ENCODE results near the gene SERPINB1. TPM values are rescaled to one million over a fixed set of nuclear protein-coding genes. Genes with fewer than 3 reads are reported as not detected.
A peak's percentile ranks its signal among the peaks of the same experiment; 100 is the strongest.

Gene SERPINB1
- total RNA-seq, 3 donors from 2014 or later: 35.1 to 53.6 (median 51.8) TPM

- intact Hi-C loops (cut with DNase I; ENCODE audit: low total_unique reads): no loop called here
- no peak for DNase-seq (ENCODE audit: low spot score in 2 of 2)
These were observed 33.9 kb upstream of the SERPINB1 start for GRCh38 chr6:2875359-2876191.

DNA sequence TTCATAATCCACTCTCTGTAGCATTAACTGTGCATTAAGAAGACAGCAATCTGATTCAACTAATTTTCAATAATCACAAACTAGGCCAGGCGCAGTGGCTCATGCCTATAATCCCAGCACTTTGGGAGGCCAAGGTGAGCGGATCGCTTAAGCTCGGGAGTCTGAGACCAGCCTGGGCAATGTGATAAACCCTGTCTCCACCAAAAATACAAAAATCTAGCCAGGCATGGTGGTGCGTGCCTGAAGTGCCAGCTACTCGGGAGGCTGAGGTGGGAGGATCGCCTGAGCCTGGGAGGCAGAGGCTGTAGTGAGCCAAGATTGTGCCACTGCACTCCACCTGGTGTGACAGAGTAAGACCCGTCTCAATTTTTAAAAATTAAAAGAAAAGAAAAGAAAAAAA lies 32.0 kb upstream of the SERPINB1 start:
- Histone ChIP-seq H3K27ac (no peak overlapping the region), H3K27me3 (no peaks in the 10 kb centered on the region), H3K36me3 (no peaks in the 10 kb centered on the region), H3K9me3 (no peaks in the 10 kb centered on the region), H3K4me3 (no peak overlapping the region), H3K4me1 (no peaks in the 10 kb centered on the region)
- DNase-seq (ENCODE audit: low spot score in 2 of 2): no peak
- intact Hi-C loops (cut with DNase I; ENCODE audit: low total_unique reads): no loop called here
- TF ChIP-seq POLR2A (IDR thresholded peaks at IDR 0.05) (no peak), CTCF (IDR thresholded peaks at IDR 0.05) (no peak), POLR2AphosphoS5 (IDR thresholded peaks at IDR 0.05) (no peak)

More at GRCh38 chr6:2875359-2876191, 33.9 kb upstream of the SERPINB1 start:
- no peaks in the 10 kb centered on the region for H3K4me1 ChIP-seq
- H3K27me3 ChIP-seq: no peaks in the 10 kb centered on the region
- H3K36me3 ChIP-seq: no peaks in the 10 kb centered on the region
- H3K27ac ChIP-seq: peak overlapping the region; percentile 83 to 95
- peak overlapping the region; percentile 55 to 75 (median 66) for H3K4me3 ChIP-seq
- TF ChIP-seq POLR2A (IDR thresholded peaks at IDR 0.05): no peak
- TF ChIP-seq CTCF (IDR thresholded peaks at IDR 0.05): peak in 2 of 3 donors; percentile 27 to 34
- H3K9me3 ChIP-seq: no peaks in the 10 kb centered on the region

GRCh38 chr6:2872423-2873358 lies 31.0 kb upstream of the SERPINB1 start:
- intact Hi-C loops (cut with DNase I; ENCODE audit: low total_unique reads): no loop called here
- TF ChIP-seq CTCF (IDR thresholded peaks at IDR 0.05) (no peak), POLR2A (IDR thresholded peaks at IDR 0.05) (no peak), POLR2AphosphoS5 (IDR thresholded peaks at IDR 0.05) (no peak)
- Histone ChIP-seq H3K27me3 (no peaks in the 10 kb centered on the region), H3K4me3 (no peak overlapping the region), H3K36me3 (no peaks in the 10 kb centered on the region), H3K27ac (no peak overlapping the region), H3K9me3 (no peaks in the 10 kb centered on the region), H3K4me1 (no peaks in the 10 kb centered on the region)
- DNase-seq (ENCODE audit: low spot score in 2 of 2): no peak

DNA sequence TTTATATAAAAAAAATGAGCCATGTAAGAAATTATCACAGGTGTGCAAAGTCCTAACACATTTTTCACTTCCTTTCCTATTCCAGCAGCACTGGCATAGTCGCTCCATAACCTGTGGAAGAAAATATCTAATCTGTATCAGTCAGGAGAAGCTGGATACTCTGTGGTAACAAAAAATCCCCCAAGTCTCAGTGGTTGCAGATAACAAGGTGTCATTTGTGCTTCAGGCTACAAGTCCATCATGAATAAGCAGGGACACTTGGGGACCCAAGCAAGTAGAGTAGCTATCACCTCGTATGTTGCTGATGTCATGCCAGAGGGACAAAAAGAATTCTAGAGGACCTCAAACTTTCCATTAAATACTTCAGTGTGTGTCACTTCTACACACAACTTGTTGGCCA lies 30.3 kb upstream of the SERPINB1 start:
- intact Hi-C loops (cut with DNase I; ENCODE audit: low total_unique reads): no loop called here

More for the DNA sequence above, 30.3 kb upstream of the SERPINB1 start:
- no peaks in the 10 kb centered on the region for H3K27me3 ChIP-seq
- no peak overlapping the region for H3K4me3 ChIP-seq
- no peaks in the 10 kb centered on the region for H3K4me1 ChIP-seq
- no peak for DNase-seq (ENCODE audit: low spot score in 2 of 2)
- H3K27ac ChIP-seq: no peak overlapping the region
- no peaks in the 10 kb centered on the region for H3K9me3 ChIP-seq
- no peaks in the 10 kb centered on the region for H3K36me3 ChIP-seq
- TF ChIP-seq POLR2AphosphoS5 (IDR thresholded peaks at IDR 0.05): no peak
- TF ChIP-seq POLR2A (IDR thresholded peaks at IDR 0.05): no peak
- no peak for TF ChIP-seq CTCF (IDR thresholded peaks at IDR 0.05)
